Heart right ventricle (tissue), 16 donors: ENCODE results near the gene PRDX1. TPM values are rescaled to one million over a fixed set of nuclear protein-coding genes. Genes with fewer than 3 reads are reported as not detected.

Source experiments
- ATAC-seq, 8 donors: fragments of 200-7000 bp; cut with Tn5 transposase; one replicate each; pipeline ENCODE4 v1.9.1; 2020; ENCODE audit warnings: mild to moderate bottlenecking in 8 of 8, moderate library complexity in 8 of 8, moderate number of reproducible peaks in 1 of 8
- DNase-seq, 2 donors: peaks; one replicate each; pipeline ENCODE4 v3.0.0-alpha.2; 2020
- H3K27ac ChIP-seq, 10 donors: fragments of 200-600 bp; sonication (generic) in 2 of 10; one replicate each; pipeline versions ENCODE4 v1.5.0 to v1.8.0; 2020 to 2022; ENCODE audit warnings: mild to moderate bottlenecking in 3 of 10
- H3K27me3 ChIP-seq, 7 donors: fragments of 200-600 bp; one replicate each; pipeline ENCODE4 v1.8.0; 2021 to 2022; ENCODE audit warnings: mild to moderate bottlenecking in 2 of 7
- H3K36me3 ChIP-seq, 9 donors: fragments of 200-600 bp; sonication (generic) in 1 of 9; one replicate each; pipeline versions ENCODE4 v1.5.0 to v1.8.0; 2020 to 2022; ENCODE audit warnings: mild to moderate bottlenecking in 2 of 9
- H3K4me1 ChIP-seq, 9 donors: fragments of 200-600 bp; sonication (generic) in 1 of 9; one replicate each; pipeline versions ENCODE4 v1.5.0 to v1.8.0; 2020 to 2022; ENCODE audit warnings: mild to moderate bottlenecking in 4 of 9
- H3K4me3 ChIP-seq, 10 donors: fragments of 200-600 bp; sonication (generic) in 2 of 10; one replicate each; pipeline versions ENCODE4 v1.5.0 to v1.8.0; 2020 to 2022; ENCODE audit warnings: mild to moderate bottlenecking in 7 of 10, moderate library complexity in 2 of 10
- H3K9me3 ChIP-seq, 11 donors: fragments of 200-600 bp in 10 of 11; sonication (generic) in 2 of 11; one replicate each; pipeline versions ENCODE4 v1.5.0 to v1.8.0; 2013 to 2022; ENCODE audit warnings: mild to moderate bottlenecking in 2 of 11, control low read depth in 1 of 11, moderate library complexity in 1 of 11
- WGBS, 2 donors: extraction: QIAGEN DNeasy Blood & Tissue Kit; methylation state at CpG; one replicate each; pipeline ENCODE4 v1.1.7; 2013; ENCODE audit warnings: inconsistent platforms in 1 of 2; 5-methylcytosine and 5-hydroxymethylcytosine counted together
- intact Hi-C, 10 donors: fragments of 100-400 bp; cut with DNase I; formaldehyde crosslinking; loops; one replicate each; pipeline versions ENCODE4 v1.11.1 to v1.14.2; 2022
- polyA plus RNA-seq, 2 donors: library from polyadenylated mRNA; stranded (reverse); fragments of 200-250 nt; gene quantifications; one replicate each; pipeline ENCODE4 v1.2.3, GENCODE V29; 2013
- total RNA-seq, 10 donors: library from RNA; stranded (reverse); fragmentation: NEBNext Ultra II Directional in 3 of 10; extraction: Animal tissue kit (Norgen Biotek cat#: 25700) in 3 of 10; gene quantifications; one replicate each; pipeline versions ENCODE4 v1.2.1 to v1.2.4, GENCODE V29; 2021 to 2023
- TF ChIP-seq, protein P1 (sequence below), 9 donors: fragments of 200-600 bp; sonication (generic) in 2 of 9; IDR thresholded peaks; one replicate each; pipeline versions ENCODE4 v1.5.0 to v1.8.0; 2021 to 2022; ENCODE audit warnings: antibody characterized with exemption in 9 of 9, mild to moderate bottlenecking in 5 of 9, moderate library complexity in 1 of 9
- donor health status: Arrhythmogenic right ventricular cardiomyopathy.
- donor health status: ischemic (EF 13 %, LVEDD 7.1; RV severe dilation, severe dysfunction).
- donor health status: healthy with polysubstance abuse.
- donor health status: DM: no; HTN: yes; CAD: no.
- donor health status: DM: no; HTN: no; CAD: no.
- donor health status: ischemic (EF 25% LVEDD 6.9; RV normal size, moderate dysfunction).
- donor health status: ischemic (EF 25% LVEDD 5.7; RV mildly dilated, moderate dysfunction).
- donor health status: healthy.
- donor health status: DM: yes; HTN: yes; CAD: no.
- donor health status: Ischemic cardiomyopathy.
- donor health status: ischemic (EF 35%, LVEDD 5.7; RV mildly dilated, moderate dysfunction).
- donor health status: nonischemic (EF 11% LVEDD 7.7; RV severe dilation, severe dysfunction).
- donor health status: DM: yes; HTN: yes; CAD: no.
- donor health status: PGD.
- donor health status: ischemic (EF 29% LVEDD 5.4; RV normal size, mild dysfunction).
- donor health status: nonischemic (EF 23%, LVEDD 6.1; RV moderate dilation, normal function).

The PRDX1 gene
- total and polyA plus RNA-seq, 12 donors, result 212 to 610 (median 321) TPM

DNA sequence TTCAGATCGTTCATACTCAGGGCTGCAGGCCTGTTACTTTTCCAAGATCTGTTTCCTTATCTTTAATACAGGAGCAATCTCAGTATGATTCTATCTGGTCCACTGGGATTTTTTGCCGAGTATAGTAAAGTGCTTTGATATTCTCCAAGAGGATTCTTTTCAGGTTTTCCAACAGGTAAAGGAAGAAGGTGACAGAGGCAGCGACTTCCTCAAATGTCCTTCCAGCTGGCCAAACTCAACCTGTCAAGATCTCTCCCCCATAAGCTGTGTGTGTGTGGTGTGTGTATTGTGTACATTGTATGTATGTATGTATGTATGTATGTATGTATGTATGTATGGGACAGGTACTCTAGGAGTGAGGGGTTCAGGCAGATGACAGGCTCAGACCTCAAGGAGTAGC lies 30.0 kb upstream of the PRDX1 start:
- TF ChIP-seq, protein P1, sequence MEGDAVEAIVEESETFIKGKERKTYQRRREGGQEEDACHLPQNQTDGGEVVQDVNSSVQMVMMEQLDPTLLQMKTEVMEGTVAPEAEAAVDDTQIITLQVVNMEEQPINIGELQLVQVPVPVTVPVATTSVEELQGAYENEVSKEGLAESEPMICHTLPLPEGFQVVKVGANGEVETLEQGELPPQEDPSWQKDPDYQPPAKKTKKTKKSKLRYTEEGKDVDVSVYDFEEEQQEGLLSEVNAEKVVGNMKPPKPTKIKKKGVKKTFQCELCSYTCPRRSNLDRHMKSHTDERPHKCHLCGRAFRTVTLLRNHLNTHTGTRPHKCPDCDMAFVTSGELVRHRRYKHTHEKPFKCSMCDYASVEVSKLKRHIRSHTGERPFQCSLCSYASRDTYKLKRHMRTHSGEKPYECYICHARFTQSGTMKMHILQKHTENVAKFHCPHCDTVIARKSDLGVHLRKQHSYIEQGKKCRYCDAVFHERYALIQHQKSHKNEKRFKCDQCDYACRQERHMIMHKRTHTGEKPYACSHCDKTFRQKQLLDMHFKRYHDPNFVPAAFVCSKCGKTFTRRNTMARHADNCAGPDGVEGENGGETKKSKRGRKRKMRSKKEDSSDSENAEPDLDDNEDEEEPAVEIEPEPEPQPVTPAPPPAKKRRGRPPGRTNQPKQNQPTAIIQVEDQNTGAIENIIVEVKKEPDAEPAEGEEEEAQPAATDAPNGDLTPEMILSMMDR (IDR thresholded peaks at IDR 0.05), result no peak
- WGBS, 2 donors, result 23 to 28% methylated on average over 3 of the region's 3 CpGs
- Histone ChIP-seq H3K36me3 (peaks cover 0 to 40% (median 0%) of the 10 kb centered on the region in 9 donors), H3K27ac (peak overlapping the region in 5 of 10 donors; percentile 83 to 91 (median 86)), H3K9me3 (no peaks in the 10 kb centered on the region), H3K4me1 (peaks cover 0 to 26% (median 20%) of the 10 kb centered on the region in 9 donors), H3K27me3 (no peaks in the 10 kb centered on the region), H3K4me3 (peak overlapping the region in 9 of 10 donors; percentile 50 to 87 (median 66))
- DNase-seq, result no peak
- intact Hi-C loops, result loop anchor here in 2 of 10 donors (2.0 kb wide), 2 partner anchors 29 to 31 kb away; partner anchors contain the start of gene PRDX1 (in 1 of the 2)
- no peak for ATAC-seq

- intact Hi-C loops, result loop anchor here in 2 of 10 donors (2.0 kb wide), 2 partner anchors 28 to 30 kb away; partner anchors contain the start of gene PRDX1 (in 1 of the 2)
- DNase-seq (peak; percentile 85 to 88), ATAC-seq (peak; percentile 97 to 99 (median 98))
- Histone ChIP-seq H3K27ac (peak within 1 kb of the TSS; percentile 49 to 91 (median 83)), H3K27me3 (no peaks in the 10 kb centered on the region), H3K4me3 (peak within 1 kb of the TSS; percentile 50 to 87 (median 70)), H3K4me1 (peaks cover 0 to 26% (median 20%) of the 10 kb centered on the region in 9 donors), H3K36me3 (peaks cover 0 to 33% (median 0%) of the 10 kb centered on the region in 9 donors), H3K9me3 (no peaks in the 10 kb centered on the region)
- TF ChIP-seq, protein P1 (IDR thresholded peaks at IDR 0.05), result peak in 2 of 9 donors; percentile 11 to 13
- WGBS, 2 donors, result 1% methylated on average over 47 of the region's 47 CpGs
Measured at GRCh38 chr1:45550401-45551351, 29.0 kb upstream of the PRDX1 start, which contains the start of gene AKR1A1. AKR1A1 (plus strand) TSS chr1:45550826; CDS start chr1:45561795, 10,969 bp downstream.

- peak overlapping the region in 1 of 10 donors; percentile 35 for H3K27ac ChIP-seq
Measured at GRCh38 chr1:45545553-45546310, 24.0 kb upstream of the PRDX1 start.

More at GRCh38 chr1:45545553-45546310, 24.0 kb upstream of the PRDX1 start:
- Histone ChIP-seq H3K36me3 (no peaks in the 10 kb centered on the region), H3K4me1 (peaks cover 0 to 50% (median 10%) of the 10 kb centered on the region in 9 donors), H3K27me3 (no peaks in the 10 kb centered on the region), H3K4me3 (no peak overlapping the region), H3K9me3 (no peaks in the 10 kb centered on the region)
- WGBS, 2 donors, result 85 to 86% methylated on average over 7 of the region's 7 CpGs
- intact Hi-C loops, result no loop called here
- ATAC-seq (no peak), DNase-seq (no peak)
- TF ChIP-seq, protein P1 (IDR thresholded peaks at IDR 0.05), result no peak
